Bronchial epithelial cell (primary cell): ENCODE data around the gene FRMD4A. TPM values are rescaled to one million over a fixed set of nuclear protein-coding genes. Genes with fewer than 3 reads are reported as not detected.

ENCODE experiments used
- DNase-seq: peaks from one replicate; pipeline ENCODE4 v3.0.0-alpha.2; 2010; ENCODE audit warnings: low read depth
- FAIRE-seq: peaks from 2 replicates; lab custom pipeline; 2011; peaks lifted over from hg19 to GRCh38; lab: Jason Lieb, UNC
- H3K27me3 ChIP-seq: 2 replicates; pipeline ENCODE4 v1.5.1; 2011; ENCODE audit warnings: low read length; ENCODE audit not compliant: control insufficient read depth, insufficient read depth
- H3K36me3 ChIP-seq: 2 replicates; pipeline ENCODE4 v1.5.1; 2011; ENCODE audit warnings: low read length; ENCODE audit not compliant: control insufficient read depth, insufficient read depth
- H3K4me3 ChIP-seq: 2 replicates; pipeline ENCODE4 v1.5.1; 2011; ENCODE audit warnings: mild to moderate bottlenecking, low read depth, low read length, control low read depth
- total RNA-seq: library from RNA; depleted of rRNA; stranded (reverse); fragments of >200 nt; gene quantifications from 2 replicates; pipeline ENCODE4 v1.2.1, GENCODE V29; 2014
- TF ChIP-seq, protein P1 (sequence below): IDR thresholded peaks from 2 replicates; pipeline ENCODE4 v1.5.1; 2011; ENCODE audit warnings: mild to moderate bottlenecking, moderate library complexity, low read length, control low read depth, inconsistent platforms; ENCODE audit not compliant: insufficient read depth, severe bottlenecking

The FRMD4A gene
- total RNA-seq, 1 donor from 2014 or later = 3.2 TPM

DNA sequence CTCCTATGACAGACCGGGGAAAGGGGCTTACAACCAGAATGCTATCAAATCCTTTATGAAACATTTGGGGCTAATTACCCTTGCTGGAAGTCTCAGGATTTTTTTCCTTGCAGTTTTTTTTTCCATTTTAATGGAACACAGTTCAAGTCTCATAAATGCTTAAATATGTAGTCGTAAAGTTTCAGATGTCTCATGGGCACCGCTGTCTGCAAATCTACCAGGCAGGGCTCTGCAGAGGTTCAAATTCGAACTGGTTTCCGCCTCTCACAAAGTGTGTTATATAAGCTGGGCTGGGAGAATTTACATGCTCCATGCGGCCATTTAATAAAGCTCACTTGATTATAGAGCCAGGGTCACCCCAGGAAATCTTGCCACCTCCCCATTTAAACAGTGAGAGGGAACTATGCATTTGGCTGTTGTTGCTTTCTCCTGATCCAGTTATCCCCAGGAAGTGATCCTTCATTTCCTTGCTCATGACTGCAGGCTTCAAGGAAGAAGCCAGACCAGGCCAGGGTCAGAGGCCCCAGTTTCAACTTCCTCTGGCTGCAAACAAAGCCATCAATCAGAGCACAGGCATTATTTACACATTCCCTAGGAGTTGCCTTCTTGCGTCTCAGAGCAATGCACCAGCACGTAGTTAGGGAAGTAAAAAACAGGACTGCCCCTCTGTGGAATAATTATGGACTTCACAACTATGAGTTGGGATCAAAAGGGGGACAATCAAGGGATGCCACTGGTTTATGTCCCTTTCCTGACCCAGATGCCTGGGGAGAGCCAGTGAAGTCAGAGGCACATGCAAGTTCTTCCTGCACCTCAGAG lies 385.1 kb downstream of the FRMD4A start:
- no peaks in the 10 kb centered on the region for H3K27me3 ChIP-seq
- no peak overlapping the region for H3K4me3 ChIP-seq
- no peak for FAIRE-seq
- H3K36me3 ChIP-seq = no peaks in the 10 kb centered on the region
- TF ChIP-seq, protein P1, sequence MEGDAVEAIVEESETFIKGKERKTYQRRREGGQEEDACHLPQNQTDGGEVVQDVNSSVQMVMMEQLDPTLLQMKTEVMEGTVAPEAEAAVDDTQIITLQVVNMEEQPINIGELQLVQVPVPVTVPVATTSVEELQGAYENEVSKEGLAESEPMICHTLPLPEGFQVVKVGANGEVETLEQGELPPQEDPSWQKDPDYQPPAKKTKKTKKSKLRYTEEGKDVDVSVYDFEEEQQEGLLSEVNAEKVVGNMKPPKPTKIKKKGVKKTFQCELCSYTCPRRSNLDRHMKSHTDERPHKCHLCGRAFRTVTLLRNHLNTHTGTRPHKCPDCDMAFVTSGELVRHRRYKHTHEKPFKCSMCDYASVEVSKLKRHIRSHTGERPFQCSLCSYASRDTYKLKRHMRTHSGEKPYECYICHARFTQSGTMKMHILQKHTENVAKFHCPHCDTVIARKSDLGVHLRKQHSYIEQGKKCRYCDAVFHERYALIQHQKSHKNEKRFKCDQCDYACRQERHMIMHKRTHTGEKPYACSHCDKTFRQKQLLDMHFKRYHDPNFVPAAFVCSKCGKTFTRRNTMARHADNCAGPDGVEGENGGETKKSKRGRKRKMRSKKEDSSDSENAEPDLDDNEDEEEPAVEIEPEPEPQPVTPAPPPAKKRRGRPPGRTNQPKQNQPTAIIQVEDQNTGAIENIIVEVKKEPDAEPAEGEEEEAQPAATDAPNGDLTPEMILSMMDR = no peak
- no peak for DNase-seq

DNA sequence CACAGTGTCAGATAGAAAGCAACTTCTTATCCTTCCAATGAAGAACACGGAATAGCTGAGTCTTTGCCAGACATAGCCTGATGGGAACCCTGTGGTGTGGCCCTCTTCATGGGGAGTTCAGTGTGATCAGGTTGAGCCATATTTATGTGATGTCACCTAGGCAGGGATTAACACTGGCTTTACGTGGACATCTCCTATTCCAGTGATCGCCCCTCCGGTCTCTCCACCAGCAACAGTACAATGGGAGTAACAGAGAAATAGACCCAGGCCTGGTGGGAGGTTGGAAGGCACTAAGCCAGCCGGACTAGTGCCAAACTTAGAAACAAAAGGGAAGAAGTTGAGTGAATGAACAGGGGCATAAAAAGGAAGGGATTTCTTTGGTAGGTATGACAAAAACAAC lies 385.9 kb downstream of the FRMD4A start:
- FAIRE-seq = no peak
- Histone ChIP-seq H3K4me3 (no peak overlapping the region), H3K36me3 (no peaks in the 10 kb centered on the region), H3K27me3 (no peaks in the 10 kb centered on the region)
- no peak for DNase-seq
- TF ChIP-seq, protein P1 = no peak

DNA sequence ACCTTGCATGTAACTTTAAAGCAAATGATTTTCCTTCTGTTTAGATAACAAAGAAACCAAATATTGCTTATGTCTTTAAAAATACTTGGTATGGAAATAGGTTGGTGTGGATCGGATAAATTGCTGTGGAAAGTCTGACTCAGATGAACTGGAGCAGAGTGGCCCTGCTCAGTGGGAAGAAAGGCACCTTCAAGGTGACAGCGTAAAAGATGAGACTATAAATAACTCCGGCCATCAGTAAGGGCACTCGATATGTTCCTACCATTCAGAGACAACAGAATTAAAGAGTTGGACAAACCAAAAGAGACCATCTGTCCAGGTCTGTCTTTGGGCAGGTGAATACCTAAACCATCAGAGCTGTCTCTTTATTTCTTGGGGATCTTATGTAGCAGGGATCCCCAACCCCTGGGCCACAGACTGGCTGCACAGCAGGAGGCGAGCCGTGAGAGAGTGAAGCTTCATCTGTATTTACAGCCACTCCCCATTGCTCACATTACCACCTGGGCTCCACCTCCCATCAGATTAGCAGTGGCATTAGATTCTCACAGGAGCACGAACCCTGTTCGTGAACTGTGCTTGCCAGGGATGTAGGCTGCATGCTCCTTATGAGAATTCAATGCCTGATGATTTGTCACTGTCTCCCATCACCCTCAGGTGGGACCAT lies 386.9 kb downstream of the FRMD4A start:
- FAIRE-seq (no peak), DNase-seq (no peak)
- TF ChIP-seq, protein P1 = no peak
- H3K27me3 ChIP-seq = no peaks in the 10 kb centered on the region
- no peaks in the 10 kb centered on the region for H3K36me3 ChIP-seq
- H3K4me3 ChIP-seq = no peak overlapping the region

DNA sequence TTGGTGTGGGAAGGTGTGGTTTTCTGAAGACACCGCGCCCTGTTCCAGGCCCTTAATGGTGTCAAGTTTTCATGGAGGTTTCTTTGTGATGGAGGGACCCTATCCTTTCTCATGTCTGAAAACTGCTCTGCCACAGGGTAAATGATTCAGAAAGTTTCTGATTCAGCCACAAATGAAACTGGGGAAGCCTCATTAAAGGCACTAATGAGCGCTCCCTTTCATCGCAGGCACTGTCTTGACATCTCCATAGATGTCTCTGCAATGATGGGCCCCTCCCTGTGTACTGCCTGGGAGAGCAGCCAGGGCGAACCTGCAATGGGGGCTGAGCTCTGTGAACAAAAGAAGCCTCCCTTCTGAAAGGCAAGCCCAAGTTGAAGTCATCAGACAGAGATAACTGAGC lies 388.7 kb downstream of the FRMD4A start:
- peaks cover 1% of the 10 kb centered on the region for H3K27me3 ChIP-seq
- FAIRE-seq = no peak
- H3K4me3 ChIP-seq = no peak overlapping the region
- TF ChIP-seq, protein P1 = no peak
- H3K36me3 ChIP-seq = no peaks in the 10 kb centered on the region
- no peak for DNase-seq

DNA sequence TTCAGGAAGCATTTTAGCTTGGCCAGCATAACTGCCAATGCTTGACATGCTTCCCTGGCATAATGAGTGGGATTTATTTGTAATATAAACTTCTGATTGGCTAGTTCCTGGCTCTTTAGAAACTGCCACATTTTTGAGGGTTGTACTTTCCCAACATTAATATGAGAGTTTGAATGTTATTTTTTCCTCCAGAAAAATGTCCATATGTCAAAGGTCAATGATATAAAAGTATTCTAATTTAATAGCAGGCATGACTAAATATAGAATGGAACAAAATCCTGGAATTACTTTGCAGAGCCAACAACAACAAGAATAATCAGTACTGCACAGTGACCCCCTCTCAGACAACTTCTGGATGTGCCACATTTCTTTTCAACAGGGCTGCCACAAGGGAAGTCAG lies 391.3 kb downstream of the FRMD4A start:
- peaks cover 3% of the 10 kb centered on the region for H3K27me3 ChIP-seq
- H3K36me3 ChIP-seq = no peaks in the 10 kb centered on the region
- FAIRE-seq (no peak), DNase-seq (no peak)
- TF ChIP-seq, protein P1 = no peak
- H3K4me3 ChIP-seq = no peak overlapping the region
